A549 treated with dexamethasone at 1 μM for 4 hours (cell line): Measurements from ENCODE around the gene HSPA4. TPM values are rescaled to one million over a fixed set of nuclear protein-coding genes. Genes with fewer than 3 reads are reported as not detected.

Experiments
- total RNA-seq: library from RNA; stranded (reverse); fragments of 200-300 nt; extraction: Qiagen RNA extraction; gene quantifications from 5 replicates; pipeline ENCODE4 v1.2.3, GENCODE V29; 2022

The HSPA4 gene
- total RNA-seq, result 173 to 208 TPM (median 179 TPM) in 5 replicates

DNA sequence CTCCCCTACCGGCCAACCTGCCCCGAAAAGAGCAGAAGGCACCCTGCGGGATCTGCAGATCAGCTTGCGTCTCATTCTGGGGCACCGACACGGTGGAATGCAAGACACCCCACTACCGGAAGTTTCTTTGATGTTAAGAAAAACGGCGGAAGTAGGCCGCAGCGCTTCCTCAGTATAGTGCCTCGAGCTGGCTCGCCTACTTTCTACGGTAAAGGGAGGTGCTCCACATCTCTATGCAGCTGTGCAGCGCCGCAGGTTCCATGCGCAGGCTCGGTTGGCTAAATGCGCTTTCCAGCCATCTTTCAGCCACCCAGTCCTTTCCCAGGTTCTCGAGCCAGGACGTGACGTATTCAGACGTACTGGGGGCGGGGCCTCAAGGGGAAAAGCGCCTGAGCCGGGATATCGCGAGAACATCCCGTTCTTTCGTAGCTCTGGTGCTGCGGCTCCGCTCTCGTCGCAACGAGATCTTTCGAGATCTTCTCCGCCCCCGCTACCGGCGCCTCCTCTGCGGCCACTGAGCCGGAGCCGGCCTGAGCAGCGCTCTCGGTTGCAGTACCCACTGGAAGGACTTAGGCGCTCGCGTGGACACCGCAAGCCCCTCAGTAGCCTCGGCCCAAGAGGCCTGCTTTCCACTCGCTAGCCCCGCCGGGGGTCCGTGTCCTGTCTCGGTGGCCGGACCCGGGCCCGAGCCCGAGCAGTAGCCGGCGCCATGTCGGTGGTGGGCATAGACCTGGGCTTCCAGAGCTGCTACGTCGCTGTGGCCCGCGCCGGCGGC lies at the start of gene HSPA4:
Gene HSPA4, plus strand, starts transcription at position 472 of the 775 bp plus-strand sequence. Its CDS starts 238 bp downstream, at position 710.

DNA sequence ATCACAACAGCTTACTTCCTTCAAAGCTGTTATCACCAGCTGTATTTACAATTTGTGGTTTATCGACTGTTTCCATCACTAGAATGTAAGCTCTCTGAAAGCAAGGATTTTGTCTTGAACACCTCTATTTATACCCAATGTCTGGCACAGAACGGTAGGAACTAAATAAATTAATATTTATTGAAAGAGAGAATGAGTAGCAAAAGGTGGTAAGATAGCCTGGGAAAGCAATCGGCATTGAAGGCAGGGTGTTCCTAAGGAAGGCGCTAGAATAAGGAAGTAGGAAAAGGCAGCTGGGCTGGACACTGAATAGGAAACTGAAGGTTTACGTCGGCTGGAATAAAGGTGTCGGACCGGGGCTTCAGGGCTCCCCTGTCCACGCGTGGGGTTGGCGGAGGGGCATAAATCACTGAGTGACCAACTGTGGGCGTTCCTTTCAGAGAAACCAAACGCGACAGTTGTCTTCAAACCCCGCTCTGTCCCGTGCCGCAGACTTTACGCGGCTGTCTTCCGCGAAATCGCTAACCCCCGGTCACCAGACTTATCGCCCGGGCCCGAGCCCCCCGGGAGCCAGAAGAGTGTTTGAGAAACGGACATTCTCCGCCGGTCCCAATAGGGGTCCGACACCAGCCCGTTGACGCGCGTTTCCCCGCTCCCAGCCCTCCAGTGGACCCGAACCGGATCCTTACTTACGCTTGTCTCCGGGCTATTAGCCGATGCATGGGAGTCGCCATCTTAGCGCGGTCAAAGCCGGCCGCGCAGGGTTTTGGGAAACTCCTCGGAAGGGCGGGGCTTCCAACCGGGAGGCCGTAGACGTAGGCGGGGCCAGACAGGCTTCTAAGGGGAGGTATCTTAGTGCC lies 25.8 kb upstream of the HSPA4 start, which contains the start of gene ZCCHC10:
Gene ZCCHC10, minus strand, starts transcription at position 746 of the 860 bp plus-strand sequence. Its CDS starts 12 bp downstream, at position 734.

Other genes with a start within 250 kb of the HSPA4 start
- gene SOWAHA, start 238.7 kb upstream of the HSPA4 start, total RNA-seq, result 0.05 to 0.18 TPM (median 0.12 TPM) in 5 replicates
- gene SHROOM1, start 221.4 kb upstream of the HSPA4 start, total RNA-seq, result 7.7 to 9.5 TPM (median 9.0 TPM) in 5 replicates
- gene GDF9, start 185.5 kb upstream of the HSPA4 start, total RNA-seq, result 0.08 to 0.25 TPM (median 0.19 TPM) in 5 replicates
- gene UQCRQ, start 185.4 kb upstream of the HSPA4 start, total RNA-seq, result 347 to 404 TPM (median 353 TPM) in 5 replicates
- gene LEAP2, start 178.3 kb upstream of the HSPA4 start, total RNA-seq, result 0.48 to 0.98 TPM (median 0.75 TPM) in 5 replicates
- 20.4 to 40.1 TPM (median 30.3 TPM) in 5 replicates for gene AFF4, start 88.4 kb upstream of the HSPA4 start, total RNA-seq
- gene ZCCHC10, start 25.5 kb upstream of the HSPA4 start, total RNA-seq, result 21.6 to 29.2 TPM (median 24.1 TPM) in 5 replicates